HepG2 (cell line): ENCODE measurements around the gene ROCK1. TPM values are rescaled to one million over a fixed set of nuclear protein-coding genes. Genes with fewer than 3 reads are reported as not detected.

Source experiments
- ATAC-seq: fragments of 200-7000 bp; cut with Tn5 transposase; 3 replicates; pipeline ENCODE4 v1.9.1; 2020; ENCODE audit warnings: mild to moderate bottlenecking, moderate library complexity
- BruUV-seq: library from RNA; stranded (reverse); fragments of 400-500 nt; replicated peaks from 2 replicates; lab custom pipeline; 2021; lab: Mats Ljungman, UMichigan
- CTCF ChIA-PET: fragments of 300-600 bp; formaldehyde crosslinking; extraction: SDS; loops from one replicate; lab custom pipeline; 2021; ENCODE audit warnings: low total read pairs, inconsistent platforms, low intra/inter-chr PET ratio; lab: Yijun Ruan, JAX
- POLR2A ChIA-PET: fragments of 350-600 bp; sonication (Branson Sonifier 250); formaldehyde crosslinking; loops from one replicate; lab custom pipeline; 2020; ENCODE audit warnings: antibody characterized with exemption, inconsistent platforms; lab: Yijun Ruan, JAX
- DNase-seq: peaks from one replicate; pipeline ENCODE4 v3.0.0-alpha.2; 2015; ENCODE audit warnings: low spot score
- FAIRE-seq: peaks from 3 replicates; lab custom pipeline; 2011; peaks lifted over from hg19 to GRCh38; lab: Jason Lieb, UNC
- H2AFZ ChIP-seq: one replicate; pipeline ENCODE4 v1.6.1; 2011; ENCODE audit warnings: low read length, inconsistent platforms
- H3K27ac ChIP-seq: fragments of 300-600 bp; 3 replicates; pipeline ENCODE4 v1.8.0; 2011; ENCODE audit warnings: mixed run types, mild to moderate bottlenecking, mixed read lengths, low read length, inconsistent platforms; ENCODE audit not compliant: insufficient read depth; ENCODE audit errors: extremely low read length
- H3K27me3 ChIP-seq, 2 experiments: fragments of 200-600 bp in 1 of 2; 2 replicates in 1 of 2; 3 replicates in 1 of 2; pipeline versions ENCODE4 v1.6.0 to v1.8.0; 2011; ENCODE audit warnings: low read length in 2 of 2, mild to moderate bottlenecking in 2 of 2, moderate library complexity in 2 of 2, inconsistent platforms in 1 of 2; ENCODE audit not compliant: insufficient read depth in 2 of 2, control insufficient read depth in 1 of 2
- H3K36me3 ChIP-seq, 2 experiments: fragments of 200-600 bp in 1 of 2; replicated peaks in 1 of 2; 2 replicates in 1 of 2; 3 replicates in 1 of 2; pipeline versions ENCODE4 v1.5.1 to v1.8.0; 2011; ENCODE audit warnings: low read length in 2 of 2, inconsistent platforms in 1 of 2; ENCODE audit not compliant: insufficient read depth in 2 of 2, control insufficient read depth in 1 of 2
- H3K4me1 ChIP-seq: 2 replicates; pipeline ENCODE4 v1.5.1; 2012; ENCODE audit warnings: low read length, inconsistent platforms; ENCODE audit not compliant: insufficient read depth
- H3K4me2 ChIP-seq: 2 replicates; pipeline ENCODE4 v1.6.0; 2011; ENCODE audit warnings: low read depth, low read length, inconsistent platforms
- H3K4me3 ChIP-seq, 3 experiments: fragments of 200-600 bp in 1 of 3; sonication (generic), shearing (Covaris generic) in 1 of 3; replicated peaks in 1 of 3; 2 replicates each; pipeline ENCODE4 v1.5.1; 2011 to 2016; ENCODE audit warnings: low read length in 3 of 3, inconsistent platforms in 2 of 3, low read depth in 2 of 3, mild to moderate bottlenecking in 2 of 3, control low read depth in 1 of 3, mixed read lengths in 1 of 3; ENCODE audit not compliant: insufficient read depth in 1 of 3
- H3K79me2 ChIP-seq: one replicate; pipeline ENCODE4 v1.6.1; 2011; ENCODE audit warnings: low read length, inconsistent platforms; ENCODE audit not compliant: insufficient read depth
- H3K9ac ChIP-seq: 2 replicates; pipeline ENCODE4 v1.6.0; 2011; ENCODE audit warnings: mild to moderate bottlenecking, low read depth, low read length, inconsistent platforms; ENCODE audit not compliant: insufficient read depth
- H3K9me3 ChIP-seq: 2 replicates; pipeline ENCODE4 v1.5.1; 2012; ENCODE audit warnings: mild to moderate bottlenecking, low read length
- H4K20me1 ChIP-seq: 2 replicates; pipeline ENCODE4 v1.6.0; 2011; ENCODE audit warnings: inconsistent platforms, mild to moderate bottlenecking, low read length, moderate library complexity; ENCODE audit not compliant: insufficient read depth
- CEBPB ChIP-seq: IDR thresholded peaks from 2 replicates; pipeline ENCODE4 v1.6.1; 2011; ENCODE audit warnings: low read depth, low read length, improper control_type of control experiment, borderline replicate concordance
- CEBPG ChIP-seq: IDR thresholded peaks from 2 replicates; pipeline ENCODE4 v1.6.1; 2016
- DNMT3B ChIP-seq: conservative IDR thresholded peaks from 2 replicates; pipeline ENCODE4 v1.6.1; 2016; ENCODE audit warnings: missing biosample characterization, control low read depth
- HNRNPK ChIP-seq: fragments of 200-400 bp; formaldehyde crosslinking; IDR thresholded peaks from 2 replicates; pipeline ENCODE4 v1.6.1; 2018; ENCODE audit warnings: low read length, low read depth, moderate library complexity, mild to moderate bottlenecking; ENCODE audit not compliant: poor library complexity, severe bottlenecking
- STAG1 ChIP-seq: sonication (generic); formaldehyde crosslinking; IDR thresholded peaks from 2 replicates; pipeline ENCODE4 v1.4.0; 2020; ENCODE audit warnings: missing genetic modification reagents
- WGBS: methylation state at CpG from one replicate; pipeline ENCODE4 v1.1.6; 2017; ENCODE audit warnings: low lambda C conversion rate; 5-methylcytosine and 5-hydroxymethylcytosine counted together
- in situ Hi-C: cut with HindIII; loops from 2 replicates; pipeline ENCODE4 v1.10.0; 2017; ENCODE audit warnings: low pct_unique_long_range_greater_than_20kb; ENCODE audit not compliant: extremely low pct_ligation_motif_present
- intact Hi-C: fragments of 100-400 bp; cut with micrococcal nuclease; formaldehyde crosslinking; loops from one replicate; pipeline ENCODE4 v1.10.0; 2022; ENCODE audit not compliant: unreplicated experiment
- polyA plus RNA-seq, 8 experiments: library from polyadenylated mRNA; depleted of rRNA in 3 of 8; stranded (reverse) in 7 of 8; unstranded in 1 of 8; fragments of >200 nt; fragmentation: Illumina TruSeq in 4 of 8; extraction: Trizol in 4 of 8; gene quantifications; 2 replicates each; pipeline versions ENCODE4 v1.2.1 to v1.2.3, GENCODE V29; 2011 to 2016; ENCODE audit warnings: low read depth in 4 of 8, missing spikeins in 1 of 8, mixed read lengths in 1 of 8; ENCODE audit not compliant: insufficient read depth in 1 of 8
- total RNA-seq, 5 experiments: library from RNA; depleted of rRNA; stranded (reverse); fragments of >200 nt; fragmentation: Illumina TruSeq; extraction: Trizol; gene quantifications; 2 replicates each; pipeline ENCODE4 v1.2.3, GENCODE V29; 2016; ENCODE audit warnings: low read depth in 1 of 5
- TF ChIP-seq, protein P1 (sequence below), 2 experiments: fragments of 450-650 bp in 1 of 2; sonication (generic) in 1 of 2; formaldehyde crosslinking in 1 of 2; IDR thresholded peaks; 2 replicates each; pipeline versions ENCODE4 v1.6.1 to v1.8.0; 2016 to 2022; ENCODE audit warnings: antibody characterized with exemption in 1 of 2, mild to moderate bottlenecking in 1 of 2, missing genetic modification reagents in 1 of 2
- TF ChIP-seq, protein P2 (sequence below): sonication (generic); formaldehyde crosslinking; IDR thresholded peaks from 2 replicates; pipeline ENCODE4 v1.5.0; 2020; ENCODE audit warnings: mild to moderate bottlenecking, missing genetic modification reagents, moderate library complexity

The ROCK1 gene
- total and polyA plus RNA-seq, 2 of the 13 experiments (the other 11 are each of a cell fraction or from before 2014, with no cell fraction given) = 10.5 to 27.2 TPM

GRCh38 chr18:21134895-21135294 is 23.3 kb upstream of the ROCK1 start:
- ATAC-seq = no peak
- Histone ChIP-seq H3K9ac (no peak overlapping the region), H4K20me1 (no peaks in the 10 kb centered on the region), H3K4me3 (no peak overlapping the region), H3K4me1 (no peaks in the 10 kb centered on the region), H3K4me2 (no peak overlapping the region), H3K79me2 (no peaks in the 10 kb centered on the region), H3K27ac (no peak overlapping the region), H2AFZ (no peak overlapping the region), H3K27me3 (no peaks in the 10 kb centered on the region), H3K36me3 (no peaks in the 10 kb centered on the region), H3K9me3 (no peaks in the 10 kb centered on the region)
- WGBS = 23% methylated on average over 3 of the region's 3 CpGs
- ChIA-PET POLR2A (no interaction called here), CTCF (no interaction called here)
- TF ChIP-seq, protein P1, sequence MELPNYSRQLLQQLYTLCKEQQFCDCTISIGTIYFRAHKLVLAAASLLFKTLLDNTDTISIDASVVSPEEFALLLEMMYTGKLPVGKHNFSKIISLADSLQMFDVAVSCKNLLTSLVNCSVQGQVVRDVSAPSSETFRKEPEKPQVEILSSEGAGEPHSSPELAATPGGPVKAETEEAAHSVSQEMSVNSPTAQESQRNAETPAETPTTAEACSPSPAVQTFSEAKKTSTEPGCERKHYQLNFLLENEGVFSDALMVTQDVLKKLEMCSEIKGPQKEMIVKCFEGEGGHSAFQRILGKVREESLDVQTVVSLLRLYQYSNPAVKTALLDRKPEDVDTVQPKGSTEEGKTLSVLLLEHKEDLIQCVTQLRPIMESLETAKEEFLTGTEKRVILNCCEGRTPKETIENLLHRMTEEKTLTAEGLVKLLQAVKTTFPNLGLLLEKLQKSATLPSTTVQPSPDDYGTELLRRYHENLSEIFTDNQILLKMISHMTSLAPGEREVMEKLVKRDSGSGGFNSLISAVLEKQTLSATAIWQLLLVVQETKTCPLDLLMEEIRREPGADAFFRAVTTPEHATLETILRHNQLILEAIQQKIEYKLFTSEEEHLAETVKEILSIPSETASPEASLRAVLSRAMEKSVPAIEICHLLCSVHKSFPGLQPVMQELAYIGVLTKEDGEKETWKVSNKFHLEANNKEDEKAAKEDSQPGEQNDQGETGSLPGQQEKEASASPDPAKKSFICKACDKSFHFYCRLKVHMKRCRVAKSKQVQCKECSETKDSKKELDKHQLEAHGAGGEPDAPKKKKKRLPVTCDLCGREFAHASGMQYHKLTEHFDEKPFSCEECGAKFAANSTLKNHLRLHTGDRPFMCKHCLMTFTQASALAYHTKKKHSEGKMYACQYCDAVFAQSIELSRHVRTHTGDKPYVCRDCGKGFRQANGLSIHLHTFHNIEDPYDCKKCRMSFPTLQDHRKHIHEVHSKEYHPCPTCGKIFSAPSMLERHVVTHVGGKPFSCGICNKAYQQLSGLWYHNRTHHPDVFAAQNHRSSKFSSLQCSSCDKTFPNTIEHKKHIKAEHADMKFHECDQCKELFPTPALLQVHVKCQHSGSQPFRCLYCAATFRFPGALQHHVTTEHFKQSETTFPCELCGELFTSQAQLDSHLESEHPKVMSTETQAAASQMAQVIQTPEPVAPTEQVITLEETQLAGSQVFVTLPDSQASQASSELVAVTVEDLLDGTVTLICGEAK (IDR thresholded peaks at IDR 0.05) = no peak
- TF ChIP-seq, protein P1 (CRISPR knock-in tag; IDR thresholded peaks at IDR 0.05) = no peak
- TF ChIP-seq, protein P2, sequence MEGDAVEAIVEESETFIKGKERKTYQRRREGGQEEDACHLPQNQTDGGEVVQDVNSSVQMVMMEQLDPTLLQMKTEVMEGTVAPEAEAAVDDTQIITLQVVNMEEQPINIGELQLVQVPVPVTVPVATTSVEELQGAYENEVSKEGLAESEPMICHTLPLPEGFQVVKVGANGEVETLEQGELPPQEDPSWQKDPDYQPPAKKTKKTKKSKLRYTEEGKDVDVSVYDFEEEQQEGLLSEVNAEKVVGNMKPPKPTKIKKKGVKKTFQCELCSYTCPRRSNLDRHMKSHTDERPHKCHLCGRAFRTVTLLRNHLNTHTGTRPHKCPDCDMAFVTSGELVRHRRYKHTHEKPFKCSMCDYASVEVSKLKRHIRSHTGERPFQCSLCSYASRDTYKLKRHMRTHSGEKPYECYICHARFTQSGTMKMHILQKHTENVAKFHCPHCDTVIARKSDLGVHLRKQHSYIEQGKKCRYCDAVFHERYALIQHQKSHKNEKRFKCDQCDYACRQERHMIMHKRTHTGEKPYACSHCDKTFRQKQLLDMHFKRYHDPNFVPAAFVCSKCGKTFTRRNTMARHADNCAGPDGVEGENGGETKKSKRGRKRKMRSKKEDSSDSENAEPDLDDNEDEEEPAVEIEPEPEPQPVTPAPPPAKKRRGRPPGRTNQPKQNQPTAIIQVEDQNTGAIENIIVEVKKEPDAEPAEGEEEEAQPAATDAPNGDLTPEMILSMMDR = 0 out of 2 replicates have a peak, but pooled peaks have one; percentile 25
- TF ChIP-seq CEBPB (peak; percentile 76), HNRNPK (no peak), CEBPG (CRISPR knock-in tag) (peak; percentile 37), DNMT3B (CRISPR knock-in tag) (no peak), STAG1 (CRISPR knock-in tag) (peak; percentile 42)
- no peak for DNase-seq
- in situ Hi-C loops (no loop called here), intact Hi-C loops (no loop called here)
- BruUV-seq = no TSS peak
- FAIRE-seq = no peak
